Measurements from ENCODE around the gene PSMB3.
A peak's percentile ranks its signal among the peaks of the same experiment; 100 is the strongest.

Gene PSMB3

DNA sequence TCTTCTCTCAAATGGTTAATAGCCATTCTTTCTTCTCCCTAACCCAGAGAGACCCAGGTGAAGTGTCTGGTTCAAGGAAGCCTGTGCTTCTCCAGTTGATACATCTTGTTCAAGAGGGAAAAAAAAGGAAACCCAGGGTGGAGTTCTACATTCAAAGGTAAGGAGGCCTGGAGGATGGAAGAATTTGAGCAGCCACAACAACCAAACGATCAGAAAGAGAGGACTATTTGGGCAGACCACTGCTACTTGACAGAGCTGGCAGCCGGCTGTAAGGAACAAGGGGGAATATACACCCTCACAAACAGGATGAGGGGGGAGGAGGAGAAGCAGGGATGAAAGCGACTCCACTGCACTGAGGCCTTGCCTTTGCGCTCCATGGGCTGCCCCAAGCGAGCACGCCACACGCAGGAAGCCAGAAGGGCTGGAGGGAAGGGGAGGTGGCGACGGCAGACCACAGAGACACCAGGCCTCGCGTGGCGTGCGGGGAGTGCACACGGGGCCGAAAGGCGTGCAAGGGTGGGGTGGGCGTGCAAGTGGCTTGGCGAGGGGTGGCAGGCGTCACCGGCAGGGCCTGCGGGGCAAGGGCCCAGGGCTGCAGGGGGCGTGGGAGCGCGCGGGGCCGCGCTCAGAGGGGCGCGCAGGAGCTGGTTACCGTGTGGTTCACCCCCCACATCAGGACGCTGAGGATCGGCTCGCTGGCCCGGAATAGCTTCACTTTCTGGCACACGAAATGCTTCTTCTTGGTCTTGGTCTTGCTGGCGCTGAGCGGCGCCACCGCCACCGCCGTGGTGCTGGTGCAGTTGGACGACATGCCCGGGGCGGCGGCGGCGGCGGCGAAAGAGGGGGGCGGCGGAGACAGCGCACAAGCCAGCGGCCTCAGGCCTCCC is 46.3 kb downstream of the PSMB3 start:
- no peak for DNase-seq

DNA sequence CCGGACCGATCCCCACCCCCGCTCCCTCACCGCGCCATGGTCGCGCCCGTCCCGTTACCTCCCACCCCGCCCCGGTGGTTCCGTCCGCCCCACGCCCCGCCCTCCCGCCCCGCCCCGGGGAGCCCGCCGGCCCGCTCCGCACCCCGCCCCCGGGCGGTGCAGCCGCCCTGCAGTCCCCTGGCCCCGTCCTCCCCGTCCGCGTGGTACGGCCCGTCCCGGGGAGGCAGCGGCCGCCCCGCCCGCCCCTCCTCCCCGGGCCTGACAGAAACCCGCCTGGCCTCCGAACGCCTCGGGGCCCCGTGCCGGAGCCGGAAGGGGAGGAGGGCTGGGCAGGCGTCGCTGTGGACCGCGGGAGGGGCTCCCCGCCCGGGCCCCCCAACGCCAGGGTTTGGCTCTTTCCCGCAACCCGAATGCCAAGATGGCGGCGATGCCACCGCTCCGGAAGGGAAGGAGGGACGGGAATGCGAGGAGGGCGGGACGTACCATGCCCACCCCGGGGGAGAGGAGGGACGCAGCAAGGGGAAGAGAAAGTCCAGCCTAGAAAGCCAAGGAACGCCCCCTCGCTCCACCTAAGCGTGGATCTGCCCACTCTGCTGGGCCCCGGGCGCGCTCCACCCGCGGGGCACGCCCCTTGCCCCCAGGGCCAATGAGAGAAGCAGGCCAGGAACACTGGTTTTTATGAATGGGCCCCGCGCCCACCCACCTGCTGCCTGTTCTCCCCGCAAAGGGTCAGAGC is 47.1 kb downstream of the PSMB3 start, which contains the start of gene PIP4K2B:
PIP4K2B (minus strand) TSS at position 56 of the 736 bp plus-strand sequence. CDS start 132 bp downstream, outside the sequence.
- peak; percentile 93 for DNase-seq

DNA sequence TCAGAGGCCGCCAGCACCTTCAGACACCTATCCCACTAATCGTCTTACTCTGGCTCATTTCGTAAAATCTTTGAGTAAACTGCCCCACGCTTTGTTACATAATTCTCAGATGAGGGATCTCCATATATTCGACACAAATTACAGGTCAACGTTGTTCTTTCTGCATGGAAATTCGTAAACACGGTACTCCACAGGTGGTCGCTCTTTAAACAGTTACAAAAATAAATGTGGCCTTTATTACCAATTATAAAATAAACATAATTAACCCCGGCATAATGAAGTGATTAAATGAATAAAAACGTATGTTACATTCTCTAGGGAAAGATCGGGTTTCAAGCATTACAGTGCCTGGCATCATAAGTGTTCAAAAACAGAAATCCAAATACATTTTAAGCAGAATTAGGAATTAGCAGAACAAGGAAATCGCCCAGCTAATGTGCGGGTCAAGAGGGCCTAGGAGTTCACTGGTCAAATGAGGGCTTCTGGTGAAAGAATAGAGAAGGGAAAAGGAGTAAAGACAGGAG is 47.8 kb downstream of the PSMB3 start:
- DNase-seq, result no peak

DNA sequence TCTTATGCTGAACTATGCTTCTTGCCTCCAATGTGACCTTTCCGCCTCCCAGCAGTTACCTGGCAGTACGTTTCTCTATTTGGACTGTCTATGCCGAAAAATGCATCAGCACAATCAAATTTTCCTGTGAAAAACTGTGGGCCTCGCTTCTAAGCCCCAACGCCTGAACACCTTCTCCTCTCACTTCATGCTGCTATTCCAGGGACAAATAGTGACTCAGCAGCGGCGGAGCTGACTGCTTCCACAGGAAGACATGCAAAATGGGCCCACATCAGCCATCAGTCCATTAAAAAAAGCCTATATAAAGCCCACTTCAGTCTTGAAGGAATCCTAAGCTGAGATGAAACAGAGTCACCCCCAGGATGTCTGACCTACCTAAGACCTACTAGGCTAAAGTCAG is 57.3 kb downstream of the PSMB3 start:
- DNase-seq, result no peak
